COR-L47 (cell line): ENCODE results near the gene PRC1.
"Not testable (repeated sequence)": the region's sequence is repeated elsewhere in the genome, so short reads cannot be mapped to it uniquely, and the experiment has no call there.

Source experiments
- DNase-seq: peaks from one replicate; lab custom pipeline; 2025; lab: John Stamatoyannopoulos, UW

The PRC1 gene

GRCh38 chr15:90994417-90995311, at the start of gene PRC1:
Gene PRC1, minus strand, starts transcription at chr15:90994535. Its CDS starts 118 bp downstream, at chr15:90994417.
- peak; percentile 98 for DNase-seq

DNA sequence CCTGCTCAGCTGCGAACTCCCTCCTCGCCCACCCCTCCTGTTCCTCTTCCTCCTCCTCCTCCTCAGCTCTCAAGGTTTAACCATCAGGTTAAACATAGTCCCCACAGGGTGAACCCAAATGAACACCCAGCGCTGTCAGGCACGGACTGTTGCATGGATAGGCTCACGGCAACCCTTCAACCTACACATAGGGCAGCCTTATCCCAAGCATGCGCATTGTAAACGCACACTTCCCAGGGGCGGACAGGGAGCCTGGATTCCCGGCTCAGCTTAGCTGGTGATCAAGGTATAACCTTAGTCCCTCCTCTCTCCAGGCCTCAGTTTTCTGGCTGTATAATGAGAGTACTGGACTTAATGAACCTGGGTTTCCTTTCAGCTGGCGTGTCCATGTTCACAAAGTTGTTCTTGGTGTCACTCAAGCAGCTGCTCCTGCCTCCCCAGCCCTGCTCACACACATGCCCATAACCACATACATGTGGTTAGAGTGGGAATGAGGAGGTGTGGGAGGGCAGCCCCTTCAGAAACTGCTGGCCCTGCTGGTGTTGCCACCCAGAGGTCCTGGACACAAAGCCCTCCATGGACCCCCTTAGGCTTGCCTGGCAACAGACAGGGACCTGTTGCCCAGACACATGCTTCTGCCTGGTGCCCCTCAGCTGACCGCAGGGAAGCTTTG, 49.0 kb upstream of the PRC1 start:
- no peak for DNase-seq

DNA sequence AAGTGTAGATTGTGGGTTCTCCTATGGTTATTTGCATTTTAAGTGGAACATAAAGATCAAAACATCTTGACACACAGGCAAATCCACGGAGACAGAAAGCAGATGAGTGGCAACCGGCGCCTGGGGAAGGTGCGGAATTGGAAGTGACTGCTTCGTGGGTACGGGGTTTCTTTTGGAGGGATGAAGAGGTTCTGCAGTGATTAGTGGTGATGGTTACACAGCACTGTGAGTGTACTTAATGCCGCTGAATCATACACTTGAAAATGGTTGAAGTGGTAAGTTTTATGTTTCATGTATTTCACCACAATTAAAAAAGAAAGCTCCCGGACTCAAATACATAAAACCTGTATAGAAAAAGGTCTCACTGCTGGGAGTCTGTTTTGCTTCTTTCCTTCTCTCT, 46.5 kb upstream of the PRC1 start:
- DNase-seq, result no peak

DNA sequence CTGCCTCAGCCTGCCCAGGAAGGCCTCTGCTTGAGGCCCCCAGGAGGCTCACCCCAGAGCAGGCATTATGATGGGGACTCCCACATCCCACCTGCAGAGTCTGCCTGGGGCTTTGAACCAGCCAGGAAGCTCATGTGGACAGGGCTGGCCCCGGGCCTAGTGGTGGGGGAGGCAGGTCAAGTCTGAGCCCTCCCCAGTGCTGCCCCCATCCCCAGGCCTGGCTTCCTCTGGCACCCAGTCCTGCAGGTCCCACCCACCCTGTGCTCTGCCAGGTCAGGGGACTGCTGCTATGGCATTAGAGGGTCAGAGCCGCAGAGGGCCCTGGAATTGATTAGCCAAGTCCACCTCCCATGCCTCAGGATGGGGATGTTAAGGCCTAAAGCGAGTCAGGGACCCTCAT, 45.7 kb upstream of the PRC1 start:
- no peak for DNase-seq

GRCh38 chr15:91032919-91033803, 38.8 kb upstream of the PRC1 start:
- DNase-seq, result peak; percentile 74

- DNase-seq, result no peak
Measured at GRCh38 chr15:91031796-91032195, 37.5 kb upstream of the PRC1 start.

DNA sequence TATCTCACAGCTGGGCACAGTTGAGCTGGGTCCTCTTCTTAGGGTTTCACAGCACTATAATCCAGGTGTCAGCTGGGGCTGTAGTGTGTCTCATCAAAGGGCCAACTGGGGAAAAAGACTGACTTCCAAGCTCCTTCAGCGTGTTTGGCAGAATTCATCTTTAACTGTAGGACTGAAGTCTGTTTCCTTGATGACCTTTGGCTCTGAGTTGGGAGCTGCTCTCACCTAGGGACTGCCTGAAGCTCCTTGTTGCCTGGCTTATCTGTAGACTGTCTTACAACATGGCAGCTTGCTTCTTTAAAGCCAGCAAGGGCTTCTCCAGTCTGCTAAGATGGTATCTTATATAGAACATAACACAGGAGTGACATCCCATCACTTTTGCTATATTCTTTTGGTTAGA, 33.3 kb upstream of the PRC1 start:
- no peak for DNase-seq

- DNase-seq, result no peak
Measured at GRCh38 chr15:91023720-91024119, 29.4 kb upstream of the PRC1 start.

DNA sequence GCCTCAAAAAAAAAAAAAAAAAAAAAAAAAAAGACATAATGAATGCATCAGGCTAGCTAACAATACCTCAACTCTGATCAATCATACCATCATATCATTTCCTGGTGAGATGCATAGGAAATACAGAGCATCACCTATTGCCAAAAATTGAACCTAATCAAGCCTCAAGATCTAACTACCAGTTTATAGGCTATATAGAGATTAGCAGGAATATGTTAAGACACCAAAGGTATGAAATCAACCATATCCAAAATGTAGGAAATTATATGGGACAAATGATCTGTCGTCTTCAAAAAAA, 28.4 kb upstream of the PRC1 start:
- no peak for DNase-seq

- DNase-seq, result peak; percentile 92
Measured at GRCh38 chr15:91022075-91022831, 27.9 kb upstream of the PRC1 start, which contains the start of gene VPS33B. Gene VPS33B, minus strand, starts transcription at chr15:91022594. Its CDS starts 345 bp downstream, at chr15:91022249.

DNA sequence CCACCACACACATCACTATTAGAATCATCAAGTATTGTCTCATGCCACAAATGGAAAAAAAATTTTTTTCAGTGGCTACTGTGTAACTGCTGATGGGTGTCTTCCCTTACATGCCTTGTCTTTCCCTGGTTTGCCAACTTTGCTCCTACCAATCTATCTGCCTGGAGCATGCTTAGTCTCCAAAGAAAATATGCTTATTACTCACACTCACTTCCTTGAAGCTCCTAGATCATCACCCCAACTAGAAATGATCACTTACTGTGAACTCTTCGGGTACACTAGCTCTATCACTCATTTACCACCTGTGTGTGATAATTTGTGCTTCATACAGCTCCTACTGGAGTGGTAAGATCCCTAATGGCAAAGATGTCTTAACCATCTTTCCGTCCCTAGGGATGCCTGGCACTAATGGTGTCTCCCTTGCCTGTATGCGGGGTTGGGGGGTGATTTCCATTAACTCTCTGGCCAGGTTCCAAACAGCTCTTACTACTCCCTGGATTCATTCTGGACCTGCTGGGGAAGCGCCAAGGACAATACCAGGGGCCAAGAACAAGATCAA, 27.3 kb upstream of the PRC1 start:
- peak; percentile 26 for DNase-seq

GRCh38 chr15:91018158-91018557, 23.8 kb upstream of the PRC1 start:
- DNase-seq, result no peak

GRCh38 chr15:91017716-91018115, 23.4 kb upstream of the PRC1 start:
- no peak for DNase-seq

GRCh38 chr15:91013701-91014100, 19.4 kb upstream of the PRC1 start:
- DNase-seq, result not testable (repeated sequence)

- DNase-seq, result no peak
Measured at GRCh38 chr15:91007266-91007665, 12.9 kb upstream of the PRC1 start.

- no peak for DNase-seq
Measured at GRCh38 chr15:91001209-91001608, 6.9 kb upstream of the PRC1 start.

GRCh38 chr15:90998737-90999136, 4.4 kb upstream of the PRC1 start:
- DNase-seq, result no peak

DNA sequence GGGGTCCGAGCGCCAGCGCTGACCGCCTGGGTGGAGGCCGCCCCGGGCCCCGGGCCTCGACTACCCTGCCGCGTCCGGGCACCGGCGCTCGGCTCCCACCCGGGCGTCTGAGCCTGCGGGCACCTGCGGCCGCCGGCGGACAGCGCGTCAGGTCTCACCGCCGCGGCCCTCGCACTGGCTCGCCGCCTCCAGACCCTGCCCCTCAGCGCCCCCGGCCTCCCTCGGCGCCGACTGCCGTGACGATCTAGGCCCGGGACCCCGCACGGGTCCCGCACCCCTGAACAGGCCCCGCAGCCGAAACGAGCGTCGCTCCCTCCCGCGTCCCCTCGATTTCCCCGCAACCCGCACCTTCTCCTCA, 297 bp downstream of the PRC1 start:
- DNase-seq, result no peak

DNA sequence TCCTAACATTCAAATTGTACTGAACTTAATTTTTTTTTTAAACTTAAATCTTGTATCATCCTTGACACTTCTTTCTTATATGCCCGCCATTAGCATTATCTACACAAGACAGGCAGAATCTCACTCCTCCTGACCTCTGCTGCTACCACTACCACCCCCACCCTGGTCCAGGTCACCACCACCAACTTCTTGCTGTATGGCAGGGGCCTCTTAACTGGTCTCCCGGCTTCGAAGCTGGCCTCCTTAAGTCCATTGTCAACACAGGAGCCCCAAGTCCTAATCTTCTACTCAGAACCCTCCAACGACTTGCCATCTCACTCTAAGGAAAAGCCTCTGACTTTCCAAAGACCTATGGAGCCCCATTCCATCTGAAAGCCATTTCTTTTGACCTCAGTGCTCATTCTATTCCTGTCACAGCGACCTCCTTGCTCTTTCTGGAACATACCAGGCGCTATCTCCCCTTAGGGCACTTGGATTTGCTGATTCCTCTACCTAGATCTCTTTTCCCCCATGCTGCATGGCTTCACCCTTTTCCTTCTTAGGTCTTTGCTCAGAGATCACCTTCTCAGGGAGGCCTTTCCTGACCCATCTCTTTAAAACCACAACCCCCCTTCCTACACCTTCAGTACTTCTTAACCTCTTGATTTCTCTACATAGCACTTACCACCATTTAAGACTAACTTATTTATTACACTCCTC, 2.6 kb downstream of the PRC1 start:
- DNase-seq, result no peak

DNA sequence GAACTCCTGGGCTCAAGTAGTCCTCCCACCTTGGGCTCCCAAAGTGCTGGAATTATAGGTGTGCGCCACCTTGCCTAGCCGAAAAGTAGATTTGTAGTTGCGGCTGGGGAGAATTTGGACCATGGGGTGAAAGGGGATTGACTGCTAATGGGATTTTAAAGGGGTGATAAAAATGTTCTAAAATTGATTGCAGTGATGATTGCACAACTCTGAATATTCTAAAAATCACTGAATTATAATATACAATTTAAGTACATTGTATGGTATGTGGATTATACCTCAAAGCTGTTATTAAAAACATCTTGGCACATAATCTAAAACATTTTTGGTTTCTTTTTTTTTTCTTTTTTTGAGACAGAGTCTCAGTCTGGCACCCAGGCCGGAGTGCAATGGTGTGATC, 3.9 kb downstream of the PRC1 start:
- DNase-seq, result no peak
